ENCODE results near the gene ASAP3. TPM values are rescaled to one million over a fixed set of nuclear protein-coding genes. Genes with fewer than 3 reads are reported as not detected.

Gene ASAP3
- total and polyA plus RNA-seq, 2 of the 4 experiments (the other 2 are of a cell fraction) = 18.6 to 18.8 TPM

- H2BK20ac ChIP-seq (ENCODE audit: low read depth, low read length) = no peak overlapping the region
- peak overlapping the region; percentile 90 for H2AFZ ChIP-seq (replicated peaks; ENCODE audit: low read length, poor library complexity)
- ATAC-seq (ENCODE audit: low read depth) (no peak), DNase-seq (no peak)
- H2AK9ac ChIP-seq (replicated peaks; ENCODE audit: low read depth, low read length, poor library complexity) = peak overlapping the region; percentile 24
- no peaks in the 10 kb centered on the region for H3K36me3 ChIP-seq (ENCODE audit: control insufficient read depth, insufficient read depth, low read length)
- H3K9me3 ChIP-seq (ENCODE audit: control insufficient read depth, insufficient read depth, low read length) = no peaks in the 10 kb centered on the region
- no peak overlapping the region for H2BK15ac ChIP-seq (ENCODE audit: low read depth, low read length)
- H3K23ac ChIP-seq (ENCODE audit: low read depth, low read length) = no peak overlapping the region
- H3K18ac ChIP-seq (ENCODE audit: low read depth, low read length) = no peak overlapping the region
- no peak overlapping the region; the same call in 1 of the 2 replicates for H3K9ac ChIP-seq (ENCODE audit: low read depth, low read length)
- H3K27ac ChIP-seq (ENCODE audit: insufficient read depth, low read length) = peak overlapping the region; percentile 5; the same call in 1 of the 2 replicates
- in situ Hi-C loops (cut with MboI; ENCODE audit: low sequenced_read_pairs) = loop anchor here (10.0 kb wide), 1 partner anchor 555 kb away; the partner anchor contains the start of gene LACTBL1
- BruUV-seq (replicated peaks) = no TSS peak
- TF ChIP-seq USF2 (IDR thresholded peaks at IDR 0.05; ENCODE audit: low read depth, low read length) (no peak), RAD21 (IDR thresholded peaks at IDR 0.05; ENCODE audit: low read length) (no peak), MAFK (IDR thresholded peaks at IDR 0.05; ENCODE audit: low read depth, low read length) (no peak)
- H3K79me1 ChIP-seq (ENCODE audit: low read depth in 1 of 2, low read length in 2 of 2) = peaks cover 0 to 7% of the 10 kb centered on the region in 2 experiments; a peak in 1 of 4 replicates
- no peak overlapping the region for H4K8ac ChIP-seq (ENCODE audit: low read depth in 2 of 2, low read length in 2 of 2)
- H3K27me3 ChIP-seq (ENCODE audit: control insufficient read depth, insufficient read depth, low read length) = no peaks in the 10 kb centered on the region
- H3K4me1 ChIP-seq (ENCODE audit: control insufficient read depth, insufficient read depth, low read length) = peaks cover 9% of the 10 kb centered on the region; the same call in 1 of the 2 replicates
- H2BK120ac ChIP-seq (ENCODE audit: low read depth, low read length) = no peak overlapping the region
- no peak overlapping the region for H3K56ac ChIP-seq (ENCODE audit: extremely low read depth, insufficient read depth, low read length)
- 0% methylated on average over 1 of the region's 22 CpGs; no CpG with 5 or more reads in 1 of the 2 experiments for WGBS, 2 experiments (ENCODE audit: extremely low coverage in 2 of 2, insufficient read length in 1 of 2)
- no peak overlapping the region for H4K5ac ChIP-seq (ENCODE audit: low read depth, low read length)
- no peaks in the 10 kb centered on the region for H4K20me1 ChIP-seq (ENCODE audit: insufficient read depth, low read length)
- dilution Hi-C loops (cut with HindIII; ENCODE audit: low sequenced_read_pairs, unreplicated experiment) = no loop called here
- no peak overlapping the region for H3K4ac ChIP-seq (ENCODE audit: low read depth, low read length)
- ChIA-PET CTCF (no interaction called here), POLR2A (ENCODE audit: unreplicated experiment) (no interaction called here)
- intact Hi-C loops (cut with micrococcal nuclease) = loop anchor here (5.0 to 10.0 kb wide), 2 partner anchors 188 to 345 kb away; partner anchors contain the start of gene HNRNPR
- peak overlapping the region; percentile 88 for H3K4me2 ChIP-seq (ENCODE audit: low read depth, low read length)
- H3K4me3 ChIP-seq (ENCODE audit: insufficient read depth, low read depth, low read length) = peak overlapping the region; percentile 42
- 0 out of 2 replicates have a peak, but pooled peaks cover 2% of the 10 kb centered on the region for H3K9me1 ChIP-seq (ENCODE audit: insufficient read depth, low read length)
- H4K91ac ChIP-seq (ENCODE audit: insufficient read depth, low read depth, low read length) = no peak overlapping the region
- no peak overlapping the region for H3K14ac ChIP-seq (replicated peaks; ENCODE audit: low read depth, low read length)
- H2AK5ac ChIP-seq (ENCODE audit: low read depth, low read length) = no peak overlapping the region
- H2BK5ac ChIP-seq (ENCODE audit: low read depth, low read length, poor library complexity, severe bottlenecking) = no peak overlapping the region
These were observed 46.2 kb upstream of the ASAP3 start for GRCh38 chr1:23530087-23530746.
